HG02885 (cell line): ENCODE measurements around the gene FOSL1.

Source experiments
- ATAC-seq: cut with Tn5 transposase; IDR thresholded peaks from one replicate; pipeline ENCODE4 v1.9.1; 2021; ENCODE audit warnings: mild to moderate bottlenecking; ENCODE audit not compliant: unreplicated experiment, poor library complexity

The FOSL1 gene

DNA sequence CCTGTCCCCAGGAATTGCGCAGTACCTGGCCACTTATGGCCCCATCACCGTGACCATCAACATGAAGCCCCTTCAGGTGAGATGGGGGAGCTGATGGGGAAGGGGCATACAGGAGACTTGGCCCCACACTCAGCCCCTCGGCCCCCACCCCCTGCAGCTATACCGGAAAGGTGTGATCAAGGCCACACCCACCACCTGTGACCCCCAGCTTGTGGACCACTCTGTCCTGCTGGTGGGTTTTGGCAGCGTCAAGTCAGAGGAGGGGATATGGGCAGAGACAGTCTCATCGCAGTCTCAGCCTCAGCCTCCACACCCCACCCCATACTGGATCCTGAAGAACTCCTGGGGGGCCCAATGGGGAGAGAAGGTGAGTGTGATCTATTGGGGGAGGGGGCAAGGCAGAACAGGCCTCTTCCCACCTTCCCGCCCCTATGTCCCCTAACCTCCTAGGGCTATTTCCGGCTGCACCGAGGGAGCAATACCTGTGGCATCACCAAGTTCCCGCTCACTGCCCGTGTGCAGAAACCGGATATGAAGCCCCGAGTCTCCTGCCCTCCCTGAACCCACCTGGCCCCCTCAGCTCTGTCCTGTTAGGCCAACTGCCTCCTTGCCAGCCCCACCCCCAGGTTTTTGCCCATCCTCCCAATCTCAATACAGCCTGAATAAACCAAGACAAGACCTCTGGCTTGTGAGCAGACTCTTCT lies 17.0 kb downstream of the FOSL1 start:
- ATAC-seq, result no peak

DNA sequence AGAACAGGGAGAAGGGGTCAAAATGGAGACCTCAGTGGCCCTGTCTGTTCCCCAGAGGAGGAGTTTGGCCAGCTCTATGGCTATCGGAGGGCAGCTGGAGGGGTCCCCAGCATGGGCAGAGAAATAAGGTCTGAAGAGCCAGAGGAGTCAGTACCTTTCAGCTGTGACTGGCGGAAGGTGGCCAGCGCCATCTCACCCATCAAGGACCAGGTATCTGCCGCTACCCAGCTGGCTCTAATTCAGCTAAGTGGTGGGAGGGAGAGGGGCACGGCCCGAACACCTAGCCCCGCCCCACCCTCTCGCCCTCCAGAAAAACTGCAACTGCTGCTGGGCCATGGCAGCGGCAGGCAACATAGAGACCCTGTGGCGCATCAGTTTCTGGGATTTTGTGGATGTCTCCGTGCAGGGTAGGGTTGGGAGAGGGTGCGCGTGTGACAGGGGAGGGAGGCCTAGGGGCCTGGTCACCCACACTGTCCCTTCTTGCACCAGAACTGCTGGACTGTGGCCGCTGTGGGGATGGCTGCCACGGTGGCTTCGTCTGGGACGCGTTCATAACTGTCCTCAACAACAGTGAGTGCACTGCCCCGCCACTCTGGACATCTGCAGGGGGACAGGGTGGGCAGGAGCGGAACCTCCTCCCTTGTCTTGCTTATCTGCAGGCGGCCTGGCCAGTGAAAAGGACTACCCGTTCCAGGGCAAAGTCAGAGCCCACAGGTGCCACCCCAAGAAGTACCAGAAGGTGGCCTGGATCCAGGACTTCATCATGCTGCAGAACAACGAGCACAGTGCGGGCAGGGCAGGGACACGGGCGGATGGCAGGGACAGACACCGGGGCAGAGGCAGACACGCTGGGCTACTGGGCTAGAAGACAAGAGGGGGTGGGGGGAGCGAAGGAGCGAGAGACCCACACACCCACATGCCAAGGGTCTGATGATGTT lies 17.8 kb downstream of the FOSL1 start:
- ATAC-seq, result no peak

DNA sequence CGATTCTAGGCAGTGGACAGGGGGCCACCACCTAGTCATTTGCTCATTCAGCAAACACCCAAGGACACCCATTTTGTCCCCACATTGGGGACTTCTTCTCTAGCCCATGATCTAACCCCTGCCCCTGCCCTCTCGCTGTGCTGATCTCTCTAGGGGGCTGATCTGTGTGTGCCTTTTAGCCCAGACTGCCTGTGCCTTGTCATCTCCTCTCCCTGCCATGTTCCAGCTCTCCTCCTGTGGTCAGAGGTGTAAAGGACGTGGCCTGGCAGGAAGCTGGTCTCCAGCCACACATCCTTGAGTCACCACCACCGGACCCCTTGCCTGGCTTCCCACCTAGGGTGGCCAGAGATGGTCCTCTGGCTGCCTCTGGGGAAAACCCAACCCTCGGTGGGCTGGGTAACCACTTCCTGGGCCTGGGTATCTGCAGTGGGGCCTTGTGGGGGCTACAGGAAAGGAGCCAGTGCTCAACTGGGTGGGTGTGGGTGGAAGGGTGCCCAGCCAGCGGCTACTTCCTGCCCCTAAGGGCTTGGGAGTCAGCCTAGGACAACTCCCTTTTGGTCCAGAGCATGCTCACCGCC lies 19.3 kb downstream of the FOSL1 start:
- no peak for ATAC-seq

DNA sequence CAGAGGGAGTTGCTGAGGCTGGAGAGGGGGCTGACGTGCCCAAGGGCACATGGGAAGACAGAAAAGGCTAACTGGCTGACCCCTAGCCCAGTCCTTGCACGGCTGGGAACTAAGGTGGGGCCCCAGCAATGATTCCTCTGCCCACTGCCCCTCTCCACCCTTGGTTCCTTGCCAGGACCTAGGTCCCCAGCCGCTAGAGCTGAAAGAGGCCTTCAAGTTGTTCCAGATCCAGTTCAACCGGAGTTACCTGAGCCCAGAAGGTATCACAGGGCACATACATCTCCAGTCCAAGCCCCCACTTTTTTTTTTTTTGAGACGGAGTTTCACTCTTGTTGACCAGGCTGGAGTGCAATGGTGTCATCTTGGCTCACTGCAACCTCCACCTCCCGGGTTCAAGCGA lies 20.2 kb downstream of the FOSL1 start:
- ATAC-seq, result no peak

DNA sequence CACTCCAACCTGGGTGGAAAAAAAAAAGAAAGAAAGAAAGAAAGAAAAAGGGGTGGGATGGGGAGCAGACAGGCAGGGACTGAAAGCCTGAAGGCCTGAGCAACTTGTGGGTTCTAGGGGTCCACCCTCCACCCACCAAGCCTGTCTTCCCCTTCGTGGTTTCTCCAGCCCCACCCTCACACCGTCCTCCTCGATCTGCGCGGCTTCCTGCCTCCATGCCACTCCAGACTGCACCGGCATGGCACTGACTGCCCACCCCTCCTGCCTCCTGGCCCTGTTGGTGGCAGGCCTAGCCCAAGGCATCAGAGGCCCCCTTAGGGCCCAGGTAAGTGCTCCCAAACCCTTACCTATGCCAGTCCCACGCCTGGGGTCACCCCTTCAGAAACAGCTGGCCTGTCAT lies 20.6 kb downstream of the FOSL1 start, which contains the start of gene CTSW:
TSS of gene CTSW (plus strand) at position 221 of the 400 bp plus-strand sequence. CDS start at position 239, 18 bp downstream.
- ATAC-seq, result no peak

DNA sequence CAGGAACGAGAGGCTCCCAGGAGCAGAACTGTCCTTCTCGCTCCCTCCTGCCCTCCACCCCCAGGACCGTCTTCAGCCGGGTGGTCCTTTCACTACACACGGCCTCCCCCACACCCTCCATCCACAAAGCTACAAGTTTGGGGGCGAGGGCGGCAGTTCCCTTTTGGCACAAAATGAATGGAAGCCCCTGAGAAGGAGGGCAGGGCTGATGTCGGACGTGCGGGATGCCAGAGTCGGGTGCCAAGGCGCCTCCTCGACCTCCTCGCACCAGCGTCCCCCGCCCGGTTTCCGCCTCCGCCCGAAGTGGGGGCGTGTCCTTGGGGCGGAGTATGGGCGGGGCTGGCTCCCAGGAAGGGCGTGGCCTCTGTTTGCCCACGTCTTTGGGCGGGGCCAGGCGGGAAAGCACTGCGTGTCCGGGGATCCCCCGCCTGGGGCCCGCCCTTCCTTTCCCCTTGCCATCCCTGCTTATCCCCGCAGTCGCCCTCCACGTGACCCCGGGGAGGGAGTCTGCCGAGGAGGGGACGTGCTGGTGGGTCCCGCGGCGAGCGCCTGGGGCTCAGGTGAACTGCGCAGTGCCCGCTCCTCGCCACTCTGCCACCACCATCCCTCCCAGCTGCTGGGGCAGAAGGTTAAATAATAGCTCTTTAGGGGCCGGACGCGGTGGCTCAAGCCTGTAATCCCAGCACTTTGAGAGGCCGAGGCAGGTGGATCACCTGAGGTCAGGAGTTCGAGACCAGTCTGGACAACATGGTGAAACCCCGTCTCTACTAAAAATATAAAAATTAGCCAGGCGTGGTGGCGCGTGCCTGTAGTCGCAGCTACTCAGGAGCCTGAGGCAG lies 26.7 kb downstream of the FOSL1 start:
- peak; percentile 84 for ATAC-seq

DNA sequence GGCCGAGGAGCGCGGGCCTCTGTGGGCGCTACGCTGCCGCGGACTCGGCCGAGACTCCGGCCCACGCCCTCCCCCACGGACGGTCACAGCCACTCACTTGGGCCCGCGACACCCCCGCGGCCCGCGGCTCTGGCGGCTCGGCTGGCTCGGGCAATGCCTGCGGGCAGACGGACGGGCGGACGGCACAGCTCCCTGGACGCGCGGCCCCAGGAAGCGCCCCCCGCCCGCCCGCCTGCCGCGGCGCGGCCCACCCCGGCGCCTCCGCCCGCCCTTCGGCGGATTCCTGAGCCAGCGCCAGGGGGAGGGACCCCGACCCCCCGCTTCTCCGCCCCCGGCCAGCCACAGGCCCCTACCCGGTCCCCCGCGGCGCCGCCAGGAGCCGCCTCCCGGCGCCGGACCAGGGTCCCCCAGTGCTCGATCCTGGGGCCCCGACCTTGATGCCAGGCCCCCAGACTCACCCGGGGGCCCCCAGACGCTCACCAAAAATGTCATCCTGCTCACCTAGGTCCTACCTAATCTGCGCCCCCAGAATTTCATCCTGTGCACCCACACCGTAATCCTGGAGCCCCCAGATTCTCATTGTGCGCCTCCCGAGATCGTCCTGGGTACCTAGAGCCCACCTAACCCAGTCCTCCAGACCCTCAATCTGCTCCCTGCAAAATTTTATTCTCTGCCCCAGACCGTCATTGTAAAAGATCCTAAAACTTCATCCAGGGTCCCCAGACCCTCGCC lies 27.4 kb downstream of the FOSL1 start, which contains the start of gene EFEMP2:
TSS of gene EFEMP2 (minus strand) at position 215 of the 732 bp plus-strand sequence. CDS start 446 bp downstream, outside the sequence.
- no peak for ATAC-seq

DNA sequence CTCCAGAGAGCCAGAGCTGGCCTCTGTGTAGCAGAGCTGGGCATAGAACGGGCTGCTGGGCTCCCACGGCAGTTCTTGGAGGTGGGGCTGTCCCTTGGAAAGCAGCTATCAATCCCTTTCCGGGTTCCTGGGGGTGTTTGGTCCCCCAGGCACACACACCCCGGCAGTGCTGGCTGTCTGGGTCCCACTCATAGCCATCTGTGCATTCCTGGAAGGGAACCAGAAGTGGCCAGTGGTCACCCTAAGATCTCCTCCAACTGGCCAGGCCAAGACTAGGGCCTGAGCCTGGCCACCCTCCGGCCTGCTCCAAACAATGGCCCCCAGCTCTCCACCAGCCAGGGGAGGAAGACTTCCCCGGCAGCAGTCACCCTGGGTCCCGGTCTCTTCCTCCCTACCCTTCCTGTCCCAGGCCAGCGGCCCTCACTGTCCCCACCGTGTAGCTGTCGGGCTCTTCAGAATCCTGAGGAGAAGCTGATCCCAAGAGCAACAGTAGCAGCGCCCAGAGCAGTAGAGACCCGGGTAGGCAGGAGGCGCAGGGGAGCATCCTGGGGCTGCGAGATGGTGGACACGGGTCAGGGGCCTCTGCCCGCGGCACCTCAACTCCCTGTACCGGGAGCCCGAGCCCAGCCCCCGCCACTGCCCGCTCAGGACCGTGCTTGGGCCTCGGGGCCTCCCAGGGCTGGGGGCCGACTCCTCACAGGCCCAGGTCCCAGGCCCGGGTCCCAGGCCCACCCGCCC lies 28.2 kb downstream of the FOSL1 start:
- no peak for ATAC-seq

DNA sequence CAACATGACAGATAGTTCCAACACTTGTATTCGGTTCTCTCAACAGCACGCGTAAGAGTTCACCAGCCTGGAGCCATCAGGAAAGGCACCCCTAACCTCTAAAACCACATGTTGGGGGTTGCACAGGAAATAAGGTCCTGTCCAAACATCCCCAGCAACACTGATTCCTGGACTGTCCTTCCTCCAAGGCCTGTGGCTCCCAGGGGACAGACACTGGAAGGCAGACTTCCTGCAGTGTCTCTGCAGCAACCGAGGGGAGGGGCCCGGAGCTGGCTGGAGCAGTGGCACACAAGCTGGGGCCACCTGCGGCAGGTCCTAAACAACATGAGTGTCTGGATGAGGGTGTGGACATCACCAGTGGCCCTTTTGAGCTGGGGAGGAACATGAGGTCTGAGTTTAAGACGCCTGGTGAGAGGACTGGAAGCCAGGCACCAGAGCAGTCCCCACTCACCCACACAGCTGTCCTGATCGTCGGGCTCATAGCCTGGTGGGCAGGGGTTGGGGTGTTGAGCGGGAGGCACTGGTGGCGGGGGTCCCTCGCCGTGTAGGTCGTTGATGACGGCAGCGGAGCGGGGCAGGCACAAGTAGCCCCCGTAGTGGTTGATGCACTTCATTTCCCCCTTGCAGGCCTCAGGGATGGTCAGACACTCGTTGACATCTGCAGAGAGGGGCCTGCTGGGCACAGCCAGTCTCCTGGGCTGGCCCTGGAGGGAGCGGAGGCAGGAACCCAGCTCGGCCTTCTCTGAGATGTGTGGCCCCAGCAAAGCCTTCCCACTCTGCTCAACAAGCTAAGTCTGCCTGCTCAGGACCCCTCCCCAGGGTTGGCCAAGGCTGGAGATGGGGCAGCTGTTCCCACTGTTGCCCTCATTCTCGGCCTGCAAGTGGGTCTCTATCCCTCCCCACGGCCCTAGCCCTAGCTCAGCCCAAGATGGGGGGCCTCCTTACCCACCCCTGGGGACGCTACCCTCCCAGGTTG lies 29.2 kb downstream of the FOSL1 start:
- ATAC-seq, result no peak

DNA sequence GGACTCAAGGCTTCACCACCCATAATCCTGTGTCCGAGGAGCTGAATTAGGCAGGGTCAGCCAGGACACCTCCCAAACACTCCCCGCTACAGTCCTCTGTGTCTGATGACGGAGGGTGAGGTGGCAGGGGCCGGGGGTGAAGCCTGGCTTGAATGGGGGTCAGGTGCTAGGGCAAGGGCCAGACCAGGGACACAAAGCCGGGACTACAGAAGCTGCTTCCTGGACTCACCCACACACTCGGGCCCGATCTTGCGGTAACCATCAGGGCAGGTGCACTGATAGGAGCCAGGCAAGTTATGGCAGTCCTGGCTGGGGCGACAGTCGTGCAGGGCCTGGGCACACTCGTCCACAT lies 29.9 kb downstream of the FOSL1 start:
- no peak for ATAC-seq

DNA sequence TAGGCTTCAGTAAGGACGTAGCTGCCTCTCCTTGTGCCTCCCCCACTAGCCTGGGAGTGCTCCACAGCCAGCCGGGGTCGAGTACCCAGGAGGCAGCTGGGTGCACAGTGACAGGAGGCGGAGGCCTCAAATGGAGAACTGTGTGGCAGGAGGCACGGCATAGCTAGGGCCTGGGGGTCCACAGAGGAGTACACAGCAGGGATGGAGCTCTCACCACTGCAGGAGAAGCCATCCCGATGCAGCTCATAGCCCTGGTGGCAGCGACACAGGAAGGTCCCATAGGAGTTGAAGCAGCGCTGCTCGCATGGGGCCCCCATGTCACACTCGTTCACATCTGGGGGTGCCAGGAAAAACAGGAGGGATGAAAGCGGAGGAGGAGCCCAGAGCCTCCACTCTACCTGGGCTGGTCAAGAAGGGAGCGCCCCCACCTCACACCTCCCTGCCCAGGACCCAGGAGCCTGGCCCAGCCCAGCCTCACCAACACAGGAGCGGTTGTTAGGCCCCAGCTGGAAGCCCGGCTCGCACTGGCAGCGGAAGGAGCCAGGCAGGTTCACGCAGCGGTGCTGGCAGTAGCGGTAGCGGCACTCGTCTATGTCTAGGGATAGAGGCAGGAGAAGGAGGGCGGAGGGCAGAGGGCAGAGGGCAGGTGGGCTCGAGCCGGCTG lies 30.4 kb downstream of the FOSL1 start:
- ATAC-seq, result no peak

DNA sequence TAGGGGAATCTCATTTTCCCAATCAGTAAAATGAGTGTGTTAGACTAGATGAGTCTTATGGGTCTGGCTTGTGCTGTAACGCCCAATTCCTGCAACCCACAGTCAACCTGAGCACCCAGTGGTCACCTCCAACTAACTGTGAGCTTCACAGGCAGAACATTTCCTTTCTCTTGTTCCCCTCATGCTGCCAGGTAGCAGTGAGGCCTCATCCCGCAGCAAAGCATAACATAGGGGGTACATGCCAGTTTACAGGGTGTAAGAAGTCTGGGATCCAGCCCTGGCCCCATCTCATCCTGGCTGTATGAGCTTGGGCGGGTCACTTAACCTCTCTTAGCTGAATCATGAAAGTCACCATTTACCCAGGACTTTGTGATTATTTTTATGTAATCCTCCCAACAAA lies 31.3 kb downstream of the FOSL1 start:
- ATAC-seq, result no peak

DNA sequence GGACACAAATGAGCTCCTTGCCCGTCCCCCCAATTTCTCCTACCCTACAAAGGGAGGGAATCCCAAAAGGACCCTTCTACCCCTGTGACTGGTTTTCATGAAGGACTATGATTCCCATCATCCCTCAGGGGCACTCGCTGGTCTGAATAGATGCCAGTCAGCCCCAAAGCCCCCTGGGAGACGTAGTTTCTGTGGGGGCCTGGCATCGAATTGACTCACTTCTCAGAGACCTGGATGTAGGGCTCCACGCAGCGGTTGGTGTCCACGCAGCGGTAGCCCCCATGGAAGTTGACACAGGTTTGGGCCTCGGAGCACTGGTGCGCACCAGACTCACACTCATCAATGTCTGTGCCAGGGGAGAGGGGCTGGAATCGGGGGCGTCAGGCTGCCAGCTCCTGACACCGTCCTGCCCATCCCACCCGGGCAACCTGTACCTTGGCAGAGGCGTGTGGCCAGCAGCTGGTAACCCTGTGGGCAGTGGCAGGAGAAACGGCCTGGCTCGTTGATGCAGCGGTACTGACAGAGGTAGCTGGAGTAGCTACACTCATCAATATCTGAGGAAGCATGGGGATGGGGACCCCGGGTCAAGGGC lies 32.0 kb downstream of the FOSL1 start:
- ATAC-seq, result no peak

DNA sequence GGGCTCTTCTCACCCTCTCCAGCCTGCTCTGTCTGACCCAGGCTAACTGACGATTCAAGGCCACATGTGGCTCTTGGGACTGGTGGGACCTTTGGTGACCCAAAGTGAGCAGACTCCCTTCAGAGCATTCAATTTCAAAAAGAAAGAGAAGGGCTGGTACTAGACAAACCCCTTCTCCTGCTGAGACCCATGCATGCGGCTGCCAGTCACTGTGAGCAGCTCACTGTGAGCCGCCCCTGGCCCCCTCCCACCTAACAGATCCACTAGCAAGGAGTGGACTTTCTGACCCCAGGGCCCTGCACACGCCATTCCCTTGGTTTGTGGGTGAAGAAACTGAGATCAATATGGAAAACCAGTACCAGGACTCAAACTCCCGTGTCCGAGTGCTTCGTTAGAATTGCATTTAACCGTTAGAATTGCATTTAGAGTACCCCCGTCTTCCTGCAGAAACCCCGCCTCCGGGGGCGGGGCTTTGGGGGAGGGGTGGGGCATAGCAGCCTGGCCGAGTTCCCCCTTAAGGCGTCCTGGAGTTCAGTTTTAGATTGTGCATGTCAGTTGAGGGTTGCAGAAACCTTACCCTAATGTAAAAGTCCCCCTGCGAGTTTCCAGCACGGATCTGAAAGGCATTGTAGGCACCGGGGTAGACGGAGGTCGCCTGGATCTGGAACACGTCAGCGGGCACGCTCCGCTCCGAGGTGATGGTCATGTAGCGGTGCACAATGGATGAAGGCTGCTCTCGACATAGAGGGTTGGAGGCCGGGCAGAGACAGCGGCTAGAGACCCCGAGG lies 32.7 kb downstream of the FOSL1 start:
- ATAC-seq, result no peak

DNA sequence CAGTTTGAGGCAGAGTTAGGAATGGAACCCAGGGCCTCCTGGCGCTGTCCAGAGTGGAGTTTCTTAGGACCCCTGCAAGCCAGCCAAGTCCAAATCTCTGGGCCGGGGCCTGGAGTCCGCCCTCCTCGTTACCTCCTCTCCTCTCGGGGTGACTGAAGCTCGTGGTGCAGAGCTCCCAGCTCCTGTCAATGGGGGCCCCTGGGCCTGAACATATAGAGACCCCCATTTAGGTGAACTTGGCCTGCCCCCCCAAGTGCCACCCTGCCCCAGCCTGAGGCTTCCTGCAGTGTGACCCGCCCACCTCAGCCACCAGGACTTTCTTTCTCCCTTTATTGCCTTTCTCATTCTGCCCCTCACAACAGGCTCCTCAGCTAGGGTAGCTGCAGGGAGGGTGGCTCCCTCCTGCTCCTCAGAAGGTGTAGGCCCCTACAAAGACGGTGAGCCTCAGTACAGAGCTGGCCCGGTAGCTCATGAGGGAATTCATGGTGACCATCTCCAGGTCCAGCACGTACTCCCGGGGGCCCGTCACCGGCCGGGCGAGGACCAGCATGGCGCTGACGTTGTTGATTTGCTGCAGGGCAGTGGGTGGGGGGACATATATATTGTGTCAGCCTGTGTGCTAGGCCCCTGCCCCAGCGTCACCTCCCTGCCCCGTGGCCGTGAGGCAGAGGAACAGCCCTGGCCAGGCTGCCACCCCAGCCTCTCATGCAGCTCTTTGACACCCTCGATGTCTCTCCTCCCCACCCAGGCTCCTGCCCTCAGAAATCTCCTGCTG lies 33.5 kb downstream of the FOSL1 start:
- ATAC-seq, result no peak
